Loucy (cell line): ENCODE results near the gene CHN2.

Source experiments
- CTCF ChIP-seq: fragments of 200-600 bp; sonication (generic); conservative IDR thresholded peaks from 2 replicates; pipeline ENCODE4 v1.5.1; 2014; ENCODE audit warnings: mild to moderate bottlenecking, antibody characterized with exemption, low read length
- EZH2phosphoT487 ChIP-seq: fragments of 200-600 bp; IDR thresholded peaks from 2 replicates; pipeline ENCODE4 v1.6.1; 2018; ENCODE audit warnings: antibody characterized with exemption, mild to moderate bottlenecking, moderate library complexity, borderline replicate concordance

GRCh38 chr7:29249383-29249750 is 54.8 kb downstream of the CHN2 start:
- TF ChIP-seq EZH2phosphoT487, result no peak
- TF ChIP-seq CTCF, result no peak
